Raji (cell line): ENCODE results near the gene RBPMS2.

Source experiments
- POLR2A ChIP-seq: IDR thresholded peaks from 2 replicates; pipeline ENCODE4 v1.6.1; 2011; ENCODE audit warnings: low read depth, low read length, control low read depth; ENCODE audit not compliant: insufficient read depth

RBPMS2 gene

DNA sequence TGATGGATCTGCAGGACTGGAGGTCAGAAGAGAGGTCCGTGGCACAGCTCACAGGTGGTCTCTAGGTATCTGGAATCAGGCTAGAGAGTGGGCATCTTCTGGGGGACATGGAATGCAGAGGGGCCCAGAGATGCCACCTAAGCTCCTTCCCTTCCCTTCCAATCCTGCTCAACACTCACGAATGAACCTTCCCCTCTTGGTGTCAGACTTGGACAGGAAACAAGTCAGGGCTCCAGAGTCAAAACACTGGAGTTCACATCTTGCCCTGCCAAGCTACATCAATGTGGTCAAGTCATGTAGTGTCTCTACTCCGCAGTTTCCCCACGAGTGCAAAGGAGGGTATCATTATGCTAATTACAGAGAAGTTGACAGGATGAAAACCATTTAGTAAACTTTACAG lies 16.0 kb upstream of the RBPMS2 start:
- no peak for TF ChIP-seq POLR2A

DNA sequence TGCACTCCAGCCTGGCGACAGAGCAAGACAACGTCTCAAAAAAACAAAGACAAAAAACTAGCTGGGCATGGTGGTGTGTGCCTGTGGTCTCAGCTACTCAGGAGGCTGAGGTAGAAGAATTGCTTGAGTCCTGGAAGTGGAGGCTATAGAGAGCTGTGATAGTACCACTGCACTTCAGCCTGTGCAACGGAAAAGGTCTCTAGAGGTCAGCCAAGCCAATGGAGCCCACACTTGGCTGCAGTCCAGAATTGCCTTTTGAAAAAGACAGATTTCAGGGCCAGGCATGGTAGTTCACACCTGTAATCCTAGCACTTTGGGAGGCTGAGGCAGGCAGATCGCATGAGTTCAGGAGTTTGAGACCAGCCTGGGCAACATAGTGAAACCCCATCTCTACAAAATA lies 8.4 kb upstream of the RBPMS2 start:
- TF ChIP-seq POLR2A = no peak

DNA sequence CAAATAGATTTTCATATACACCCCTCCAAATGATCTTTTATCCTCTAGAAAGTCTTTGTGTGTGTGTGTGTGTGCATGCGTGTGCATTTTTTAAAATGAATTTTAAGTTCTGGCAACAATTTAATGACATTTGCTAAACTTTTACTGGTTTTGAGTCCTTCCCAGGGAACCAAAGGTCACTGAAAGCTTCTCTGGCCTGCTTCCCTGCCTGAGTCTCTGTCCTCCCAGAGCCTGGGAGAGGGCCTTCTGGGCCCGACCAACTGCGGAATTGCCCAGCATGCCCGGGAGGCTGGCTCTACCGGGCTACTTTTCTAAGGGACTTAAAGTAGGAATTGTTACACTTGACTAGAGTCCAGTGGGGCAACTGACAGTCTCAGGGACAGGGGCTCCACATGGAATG lies 7.4 kb upstream of the RBPMS2 start:
- TF ChIP-seq POLR2A = no peak

DNA sequence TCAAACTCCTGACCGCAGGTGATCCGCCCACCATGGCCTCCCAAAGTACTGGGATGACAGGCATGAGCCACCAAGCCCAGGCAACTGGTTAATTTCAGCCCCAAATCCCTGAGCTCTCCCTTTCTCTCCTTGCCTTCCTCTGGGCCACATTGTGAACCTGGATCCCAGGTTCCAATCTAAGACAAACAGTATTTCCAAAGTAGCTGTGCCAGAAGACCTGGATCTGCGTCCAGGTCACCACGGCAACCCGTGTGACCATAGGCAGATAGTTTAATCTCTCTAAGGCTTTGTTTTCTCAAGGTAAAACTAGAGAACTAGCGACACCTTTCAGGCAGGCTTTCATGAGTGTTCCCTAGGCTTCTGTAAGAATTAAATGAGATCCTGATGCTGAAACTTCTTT lies 5.9 kb upstream of the RBPMS2 start:
- TF ChIP-seq POLR2A = no peak

DNA sequence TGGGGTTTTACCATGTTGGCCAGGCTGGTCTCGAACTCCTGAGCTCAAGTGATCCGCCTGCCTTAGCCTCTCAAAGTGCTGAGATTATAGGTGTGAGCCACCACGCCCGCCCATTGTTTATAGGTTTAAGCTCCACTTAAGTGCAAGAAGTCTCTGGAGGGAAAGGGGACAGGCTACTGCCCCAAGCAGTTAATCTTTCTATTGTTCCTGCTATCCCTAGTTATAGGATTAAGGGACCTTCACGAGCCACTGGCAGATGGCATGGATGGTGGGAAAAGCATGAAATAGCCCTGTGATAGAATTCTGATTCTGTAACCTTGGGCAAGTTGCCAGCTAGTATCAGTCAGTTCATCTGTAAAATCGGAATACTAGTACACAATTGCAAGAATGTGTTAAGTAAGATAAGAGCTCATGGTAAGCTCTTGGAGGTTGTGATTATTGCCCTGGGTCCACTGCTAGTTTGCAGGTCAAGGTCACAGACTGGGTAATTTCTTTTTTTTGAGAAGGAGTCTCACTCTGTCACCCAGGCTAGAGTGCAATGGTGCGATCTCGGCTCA lies 5.3 kb upstream of the RBPMS2 start:
- TF ChIP-seq POLR2A = no peak

DNA sequence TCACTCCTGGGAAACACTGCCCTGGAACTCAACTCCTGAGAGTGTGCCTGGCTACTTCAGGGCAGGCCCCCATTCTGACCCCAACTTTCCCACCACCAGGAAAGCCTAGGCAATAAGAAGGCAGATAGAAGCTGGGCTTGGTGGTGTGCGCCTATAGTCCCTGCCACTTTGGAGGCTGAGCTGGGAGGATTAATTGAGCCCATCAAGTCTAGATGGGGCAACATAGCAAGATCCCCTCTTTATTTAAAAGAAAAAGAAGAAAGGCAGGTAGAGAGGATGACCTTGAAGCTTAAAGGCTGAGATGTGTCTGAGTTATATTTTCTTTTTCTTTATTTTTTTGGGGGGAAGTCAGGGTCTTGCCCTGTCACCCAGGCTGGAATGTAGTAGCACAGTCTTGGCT lies 4.2 kb upstream of the RBPMS2 start:
- TF ChIP-seq POLR2A = no peak

DNA sequence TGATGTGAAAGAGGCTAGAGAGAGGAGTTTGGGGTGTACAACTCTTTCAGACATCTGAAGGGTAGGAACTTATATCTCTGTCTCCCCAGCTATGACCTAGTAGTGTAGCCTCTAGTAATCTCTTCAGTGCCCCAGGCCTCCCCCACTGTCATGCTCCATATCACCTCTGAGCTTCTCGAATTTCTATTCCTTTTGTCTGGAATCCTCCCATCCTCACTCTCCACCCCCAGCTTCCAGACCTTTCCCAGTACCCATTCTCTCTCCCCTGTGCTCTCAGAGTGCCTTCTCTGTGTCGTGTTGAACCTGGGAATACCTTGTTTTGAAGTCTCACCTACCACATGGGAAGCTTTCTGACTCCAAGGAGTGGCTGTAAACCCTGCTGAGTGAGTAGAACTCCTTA lies 3.6 kb upstream of the RBPMS2 start:
- TF ChIP-seq POLR2A = no peak

DNA sequence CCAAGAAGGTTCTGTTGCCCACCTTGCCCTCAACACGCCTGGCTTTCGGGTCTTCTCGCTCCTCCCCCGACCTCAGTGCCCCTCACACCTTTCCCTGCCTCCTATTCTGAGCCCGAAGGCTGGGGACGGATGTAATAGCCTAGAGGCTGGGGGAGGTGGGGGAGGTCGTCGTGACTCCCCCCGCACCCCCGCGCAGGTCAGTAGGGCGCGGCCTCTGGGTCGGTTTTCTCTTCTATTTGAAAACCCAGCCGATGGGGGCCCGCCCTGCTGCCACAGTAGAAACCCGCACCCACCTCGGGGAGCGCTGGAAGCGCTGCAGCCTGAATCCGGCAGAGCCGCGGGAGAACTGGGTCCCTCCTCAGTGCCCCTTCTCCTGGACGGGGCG lies 1.0 kb upstream of the RBPMS2 start:
- TF ChIP-seq POLR2A = no peak

DNA sequence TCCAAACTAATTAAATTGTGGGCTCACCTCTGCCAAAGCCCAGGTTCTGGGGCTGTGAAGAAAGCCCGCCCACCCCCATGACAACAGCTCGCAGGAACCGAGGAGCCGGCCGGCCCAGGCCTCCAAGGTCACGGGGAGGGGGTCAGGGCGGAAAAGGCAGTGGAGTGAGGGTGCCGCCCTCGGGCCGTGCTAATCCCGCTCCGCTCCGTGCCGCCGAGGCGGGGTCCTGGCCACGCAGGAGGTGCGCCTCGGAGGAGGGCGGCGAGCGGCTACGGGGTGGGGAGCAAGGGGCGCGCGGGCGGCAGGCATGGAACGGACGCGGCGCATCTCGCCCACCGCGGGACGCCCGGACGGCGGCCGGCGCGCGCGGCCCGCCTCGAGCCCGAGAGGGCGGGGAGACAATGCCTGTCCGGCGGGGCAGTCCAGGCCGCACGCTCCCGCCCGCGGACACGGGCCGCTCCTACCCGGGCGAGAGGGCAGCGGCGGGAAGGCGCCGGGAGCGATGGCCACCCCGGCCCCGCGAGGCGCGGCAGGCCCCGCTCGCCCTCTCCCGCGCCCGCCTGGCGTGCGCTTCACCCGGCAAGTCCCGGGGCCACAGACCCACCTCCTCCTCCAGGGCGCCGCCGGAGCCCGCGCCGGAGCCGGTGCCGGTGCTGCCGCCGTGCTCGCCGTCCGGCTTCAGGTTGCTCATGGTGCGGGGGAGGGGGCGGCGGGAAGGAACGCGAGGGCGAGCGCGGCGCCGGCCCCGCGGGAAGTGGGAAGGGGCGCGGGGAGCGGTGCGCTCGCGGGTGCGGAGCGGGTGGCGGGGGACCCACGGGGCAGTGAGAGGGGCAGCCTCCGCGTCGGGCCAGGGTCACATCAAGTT lies 528 bp downstream of the RBPMS2 start:
- TF ChIP-seq POLR2A = no peak

DNA sequence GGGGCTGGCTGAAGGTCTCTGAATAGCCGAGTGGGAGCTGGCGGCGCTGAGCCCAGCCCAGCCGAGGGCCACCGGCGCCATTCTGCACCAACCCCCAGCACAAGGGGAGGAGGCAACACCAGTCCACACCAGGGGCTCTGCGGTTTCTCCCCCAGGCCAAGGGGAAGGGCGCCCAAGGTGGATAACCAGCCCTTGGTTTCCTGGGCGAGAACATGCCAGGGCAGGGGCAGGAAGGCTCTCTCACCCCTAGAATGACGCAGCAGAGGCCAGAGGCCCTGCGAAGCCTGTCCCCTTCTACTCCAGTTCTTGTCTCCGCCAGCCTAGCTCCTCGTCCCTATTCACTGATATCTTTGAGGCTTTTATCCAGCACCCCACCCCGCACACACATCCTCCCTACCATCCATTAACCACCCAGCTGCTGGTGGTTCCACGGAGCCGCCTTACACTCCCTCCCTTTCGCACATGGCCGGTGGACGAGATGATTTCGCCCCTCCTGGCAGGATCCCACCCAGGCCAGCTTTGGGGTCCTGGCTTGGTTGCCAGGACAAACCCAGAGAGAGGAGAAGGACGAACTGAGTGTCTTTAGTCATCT lies 1.3 kb downstream of the RBPMS2 start:
- TF ChIP-seq POLR2A = no peak

DNA sequence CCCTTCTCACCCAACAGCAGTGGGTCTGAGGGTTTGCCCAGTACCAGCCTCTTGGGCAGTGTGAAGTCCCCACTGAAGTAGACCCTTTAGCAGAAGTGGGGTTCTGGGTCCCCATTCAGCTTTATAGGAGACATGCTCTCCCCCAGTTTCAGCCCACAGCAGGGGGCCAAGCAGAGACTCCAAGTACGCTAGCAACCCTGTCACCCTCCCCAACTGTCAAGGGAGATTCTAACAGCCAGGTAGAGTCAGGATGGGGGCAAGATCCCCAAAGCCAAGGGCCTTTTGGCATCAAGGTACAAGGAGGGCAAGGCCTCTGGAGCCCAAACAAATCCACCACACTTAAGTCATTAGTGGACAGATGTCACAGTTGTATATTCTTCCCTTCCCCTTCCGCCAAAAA lies 1.8 kb downstream of the RBPMS2 start:
- no peak for TF ChIP-seq POLR2A

DNA sequence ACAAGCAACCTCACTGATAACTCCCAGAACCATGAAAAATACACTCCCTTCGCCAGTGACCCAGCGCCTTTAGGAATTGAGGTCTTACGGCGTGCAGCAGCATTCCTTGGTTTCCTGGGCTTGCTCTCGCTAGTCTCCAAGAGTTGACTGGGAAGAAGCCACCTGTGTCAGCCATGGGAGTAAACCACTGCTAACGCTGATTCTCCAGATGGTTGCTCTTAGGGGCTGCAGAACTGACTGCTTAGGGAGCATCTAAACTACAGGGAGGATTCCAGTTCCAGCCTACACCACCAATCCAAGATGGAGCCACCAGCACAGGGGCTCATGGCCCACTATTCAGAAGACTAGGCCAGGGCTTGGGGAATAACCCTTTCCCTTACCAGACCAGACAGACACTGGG lies 2.4 kb downstream of the RBPMS2 start:
- no peak for TF ChIP-seq POLR2A

DNA sequence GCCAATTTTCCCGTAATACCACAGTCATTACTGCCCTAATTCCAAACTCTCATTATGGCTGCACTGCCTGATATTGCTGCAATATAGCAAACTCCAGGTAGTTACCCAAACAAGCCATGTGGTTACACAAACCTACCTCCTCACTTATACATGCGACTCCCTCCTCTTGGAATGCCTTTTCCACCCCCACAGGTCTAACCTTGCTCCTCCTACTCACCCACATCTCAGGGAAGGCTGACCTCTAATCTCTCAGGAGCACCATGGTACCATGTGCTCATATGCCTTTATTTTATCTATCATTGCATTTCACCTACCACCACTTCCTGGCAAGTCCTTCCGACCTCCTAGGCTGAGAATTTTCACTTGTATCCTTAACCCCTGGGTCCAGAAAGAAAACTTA lies 2.9 kb downstream of the RBPMS2 start:
- no peak for TF ChIP-seq POLR2A

DNA sequence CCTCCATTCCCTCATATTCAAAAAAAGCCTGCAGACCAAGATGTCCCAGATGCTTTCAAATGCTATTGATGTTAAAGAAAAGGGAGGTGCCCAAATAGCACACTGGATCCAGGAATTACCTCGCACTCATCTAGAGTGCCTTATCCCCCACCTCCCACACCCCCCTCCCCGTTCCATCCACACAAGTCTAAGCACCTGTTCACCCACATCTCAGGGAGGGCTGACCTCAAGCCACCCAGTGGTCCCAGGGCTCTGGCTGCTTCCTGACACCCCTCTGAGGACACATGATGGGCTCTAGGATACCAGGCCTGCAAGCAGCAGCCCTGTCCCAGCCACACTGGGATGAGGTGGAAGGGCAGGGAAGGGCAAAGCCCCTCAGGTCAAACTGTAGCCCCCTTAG lies 4.8 kb downstream of the RBPMS2 start:
- TF ChIP-seq POLR2A = no peak

DNA sequence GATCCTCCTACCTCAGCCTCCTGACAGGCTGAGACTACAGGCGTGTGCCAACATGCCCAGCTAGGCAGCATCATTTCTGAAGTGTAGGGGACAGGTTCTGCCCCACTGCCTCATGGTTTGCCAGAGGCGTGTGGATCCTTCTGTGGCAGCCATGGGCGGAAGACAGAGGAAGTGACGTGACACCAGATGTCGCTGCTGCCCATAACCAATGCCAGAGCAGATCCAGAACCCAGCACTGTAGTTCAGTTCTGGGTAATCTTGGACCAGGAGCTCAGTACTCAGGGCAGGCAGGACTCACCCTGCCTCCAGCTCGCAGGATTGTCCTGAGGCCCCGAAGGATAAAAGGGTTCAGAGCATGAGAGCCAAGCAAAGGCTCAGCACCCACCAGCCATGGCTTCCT lies 8.2 kb downstream of the RBPMS2 start:
- TF ChIP-seq POLR2A = no peak

DNA sequence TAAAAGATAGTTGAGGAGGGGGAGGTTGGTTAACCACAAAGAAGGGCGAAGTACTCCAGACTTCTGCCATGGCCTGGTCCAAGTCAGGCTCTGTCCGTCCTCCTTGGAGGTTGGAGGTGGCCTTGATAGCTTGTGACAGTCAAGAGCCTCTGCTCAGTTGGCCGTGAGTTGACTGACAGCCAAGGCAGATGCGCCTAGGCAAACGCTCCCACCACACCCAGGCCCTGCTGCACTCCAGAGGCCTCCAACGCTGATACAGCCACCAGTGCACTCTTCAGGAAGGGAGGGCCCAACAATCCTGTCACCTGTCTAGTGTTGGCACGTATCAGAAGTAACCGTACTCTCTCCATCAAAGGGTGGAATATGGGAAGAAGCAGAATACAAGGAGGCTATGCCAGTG lies 9.3 kb downstream of the RBPMS2 start:
- no peak for TF ChIP-seq POLR2A
